Endothelial cell of umbilical vein (primary cell): ENCODE measurements around the gene KSR1.

Experiments used
- EZH2 ChIP-seq: IDR thresholded peaks from 2 replicates; pipeline ENCODE4 v1.6.1; 2012; ENCODE audit warnings: borderline replicate concordance, low read depth, mild to moderate bottlenecking, moderate library complexity, low read length, inconsistent platforms; ENCODE audit not compliant: severe bottlenecking
- MYC ChIP-seq: IDR thresholded peaks from one replicate; pipeline ENCODE4 v1.6.1; 2011; ENCODE audit warnings: mild to moderate bottlenecking, low read depth, low read length
- POLR2A ChIP-seq: IDR thresholded peaks from 2 replicates; pipeline ENCODE4 v1.6.1; 2012; ENCODE audit warnings: low read depth, mild to moderate bottlenecking, control low read depth, low read length
- POLR2AphosphoS5 ChIP-seq: IDR thresholded peaks from 2 replicates; pipeline ENCODE4 v1.6.1; 2012; ENCODE audit warnings: low read depth, mild to moderate bottlenecking, control low read depth, low read length, moderate library complexity; ENCODE audit not compliant: insufficient read depth
- TF ChIP-seq, protein P1 (sequence below), 2 donors: IDR thresholded peaks; 1 replicate in 1 of 2; 2 replicates in 1 of 2; pipeline ENCODE4 v1.5.1; 2011; ENCODE audit warnings: low read length in 2 of 2, mild to moderate bottlenecking in 2 of 2, moderate library complexity in 2 of 2, control low read depth in 1 of 2, inconsistent platforms in 1 of 2, low read depth in 1 of 2; ENCODE audit not compliant: insufficient read depth in 1 of 2; ENCODE audit errors: extremely low read depth in 1 of 2

GRCh38 chr17:27568216-27568615 lies 112.0 kb downstream of the KSR1 start:
- TF ChIP-seq POLR2A: no peak
- TF ChIP-seq, protein P1, sequence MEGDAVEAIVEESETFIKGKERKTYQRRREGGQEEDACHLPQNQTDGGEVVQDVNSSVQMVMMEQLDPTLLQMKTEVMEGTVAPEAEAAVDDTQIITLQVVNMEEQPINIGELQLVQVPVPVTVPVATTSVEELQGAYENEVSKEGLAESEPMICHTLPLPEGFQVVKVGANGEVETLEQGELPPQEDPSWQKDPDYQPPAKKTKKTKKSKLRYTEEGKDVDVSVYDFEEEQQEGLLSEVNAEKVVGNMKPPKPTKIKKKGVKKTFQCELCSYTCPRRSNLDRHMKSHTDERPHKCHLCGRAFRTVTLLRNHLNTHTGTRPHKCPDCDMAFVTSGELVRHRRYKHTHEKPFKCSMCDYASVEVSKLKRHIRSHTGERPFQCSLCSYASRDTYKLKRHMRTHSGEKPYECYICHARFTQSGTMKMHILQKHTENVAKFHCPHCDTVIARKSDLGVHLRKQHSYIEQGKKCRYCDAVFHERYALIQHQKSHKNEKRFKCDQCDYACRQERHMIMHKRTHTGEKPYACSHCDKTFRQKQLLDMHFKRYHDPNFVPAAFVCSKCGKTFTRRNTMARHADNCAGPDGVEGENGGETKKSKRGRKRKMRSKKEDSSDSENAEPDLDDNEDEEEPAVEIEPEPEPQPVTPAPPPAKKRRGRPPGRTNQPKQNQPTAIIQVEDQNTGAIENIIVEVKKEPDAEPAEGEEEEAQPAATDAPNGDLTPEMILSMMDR (IDR thresholded peaks at IDR 0.05; ENCODE audit: extremely low read depth in 1 of 2, insufficient read depth in 1 of 2, low read depth in 1 of 2, low read length in 2 of 2): no peak
- TF ChIP-seq EZH2: no peak
- TF ChIP-seq POLR2AphosphoS5: no peak
- no peak for TF ChIP-seq MYC
